Measurements from ENCODE around the gene SUSD6.
"Not testable (repeated sequence)": the region's sequence is repeated elsewhere in the genome, so short reads cannot be mapped to it uniquely, and the experiment has no call there.

SUSD6 gene

DNA sequence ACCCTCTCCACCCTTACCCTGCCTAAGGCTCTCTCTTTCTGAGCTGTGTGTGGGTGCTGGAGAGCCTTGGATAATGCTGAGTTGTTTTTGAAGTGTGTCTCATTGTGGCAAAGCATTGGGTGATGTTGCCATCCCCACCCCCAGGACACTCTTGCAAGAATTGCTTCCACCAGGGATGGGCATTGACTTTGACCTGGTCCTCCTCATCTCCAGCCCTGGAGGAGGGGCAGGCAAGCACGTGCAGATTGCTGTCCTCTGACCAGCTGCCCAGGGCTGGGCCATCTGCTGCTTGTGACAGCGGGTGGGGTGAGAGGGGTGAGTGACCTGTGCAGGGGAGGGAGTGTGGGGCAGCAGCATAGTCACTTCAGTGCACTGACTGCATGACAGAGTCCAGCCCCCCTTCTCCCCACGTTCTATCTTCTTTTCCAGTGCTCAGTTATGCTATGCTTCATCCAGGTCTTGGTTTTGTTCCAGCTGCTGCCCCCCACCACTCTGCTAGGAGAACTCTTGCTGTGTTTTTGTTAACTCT lies 26.2 kb downstream of the SUSD6 start:
- Mint-ChIP-seq H3K4me1 (peaks cover 70% of the 10 kb centered on the region), H3K9me3 (peaks cover 7% of the 10 kb centered on the region), H3K4me3 (peak overlapping the region; percentile 68), H3K36me3 (peaks cover 17% of the 10 kb centered on the region), H3K27me3 (no peaks in the 10 kb centered on the region), H3K27ac (peak overlapping the region; percentile 92)
- DNase-seq (ENCODE audit: low spot score in 2 of 2) (no peak), ATAC-seq (ENCODE audit: low read depth) (peak; percentile 3)

DNA sequence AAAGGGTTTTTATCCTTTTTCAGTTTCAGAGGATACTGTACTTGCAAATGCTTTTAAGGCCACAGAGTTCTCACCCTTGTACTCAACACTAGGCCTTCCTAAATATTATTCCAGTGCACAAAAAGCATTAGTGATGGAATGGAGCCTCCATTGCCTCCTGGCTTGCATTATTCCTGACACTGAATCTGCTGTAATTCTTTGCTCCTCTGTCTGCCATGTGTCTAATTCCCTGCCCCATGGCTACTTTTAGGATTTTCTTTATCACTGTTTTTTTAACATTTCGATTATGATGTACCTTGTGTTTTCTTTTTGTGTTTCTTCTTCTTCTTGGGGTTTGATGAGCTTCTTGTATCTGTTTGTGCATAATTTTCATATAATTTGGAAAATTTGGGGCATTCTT lies 29.5 kb downstream of the SUSD6 start:
- H3K4me1 Mint-ChIP-seq, result peaks cover 61% of the 10 kb centered on the region
- no peak overlapping the region for H3K4me3 Mint-ChIP-seq
- H3K27me3 Mint-ChIP-seq, result no peaks in the 10 kb centered on the region
- ATAC-seq (ENCODE audit: low read depth) (no peak), DNase-seq (ENCODE audit: low spot score in 2 of 2) (no peak)
- peaks cover 34% of the 10 kb centered on the region for H3K36me3 Mint-ChIP-seq
- peak overlapping the region; percentile 92 for H3K27ac Mint-ChIP-seq
- H3K9me3 Mint-ChIP-seq, result peaks cover 7% of the 10 kb centered on the region

DNA sequence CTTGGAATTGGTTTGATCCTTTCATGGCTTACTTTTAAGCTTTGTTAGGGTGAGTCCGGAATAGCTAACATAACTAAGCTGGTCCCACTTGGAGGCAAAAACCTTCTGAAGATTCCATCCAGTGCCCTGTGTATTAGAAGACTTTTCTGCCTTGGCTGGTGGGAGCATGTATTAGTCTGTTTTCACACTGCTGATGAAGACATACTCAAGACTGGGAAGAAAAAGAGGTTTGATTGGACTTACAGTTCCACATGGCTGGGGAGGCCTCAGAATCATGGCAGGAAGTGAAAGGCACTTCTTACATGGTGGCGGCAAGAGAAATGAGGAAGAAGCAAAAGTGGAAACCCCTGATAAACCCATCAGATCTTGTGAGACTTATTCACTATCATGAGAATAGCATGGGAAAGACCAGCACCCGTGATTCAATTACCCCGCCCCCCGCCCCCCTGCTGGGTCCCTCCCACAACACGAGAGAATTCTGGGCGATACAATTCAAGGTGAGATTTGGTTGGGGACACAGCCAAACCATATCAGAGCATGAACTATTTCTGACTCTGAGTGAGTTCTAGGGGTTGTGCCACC lies 30.9 kb downstream of the SUSD6 start:
- not testable (repeated sequence) for DNase-seq (ENCODE audit: low spot score in 2 of 2); ATAC-seq (ENCODE audit: low read depth); H3K9me3 Mint-ChIP-seq; H3K27me3 Mint-ChIP-seq
- Mint-ChIP-seq H3K27ac (peak overlapping the region; percentile 91), H3K4me3 (peak overlapping the region; percentile 53), H3K36me3 (peaks cover 38% of the 10 kb centered on the region), H3K4me1 (peaks cover 57% of the 10 kb centered on the region)

DNA sequence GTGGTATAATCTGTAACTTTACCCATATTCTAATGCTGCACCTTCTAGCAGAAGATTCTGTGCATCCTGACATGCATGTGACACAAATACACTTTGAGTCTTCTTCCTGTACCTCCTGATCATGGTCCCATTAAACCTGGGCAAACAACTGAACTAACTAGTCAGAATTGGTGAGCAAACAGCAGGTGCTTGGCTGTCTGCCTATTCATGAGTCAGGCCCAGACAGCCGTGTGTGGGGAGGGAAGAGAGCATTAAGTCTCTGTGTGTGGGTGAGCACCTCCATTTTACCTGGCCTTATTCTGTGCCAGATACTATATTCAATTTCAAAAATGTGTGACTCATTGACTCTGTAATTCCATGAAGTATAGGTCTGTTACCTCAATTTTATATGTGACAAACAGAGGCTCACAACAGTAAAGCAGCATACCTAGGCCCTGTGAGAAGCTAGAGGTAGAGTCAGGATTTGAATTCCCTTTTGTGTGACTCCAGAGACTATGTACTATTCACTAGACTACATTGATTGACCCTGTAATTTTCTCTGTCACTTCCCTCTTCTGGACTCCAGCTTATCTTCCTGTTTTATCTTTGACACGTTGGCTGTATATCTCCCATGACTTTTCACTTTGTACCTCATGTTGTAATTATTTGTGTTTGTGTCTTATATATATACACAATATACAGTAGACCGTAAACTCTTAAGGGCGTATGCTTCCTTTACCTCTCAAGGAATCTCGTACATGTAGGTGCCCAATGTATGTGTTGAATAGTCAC lies 32.2 kb downstream of the SUSD6 start:
- Mint-ChIP-seq H3K4me3 (no peak overlapping the region), H3K27ac (peak overlapping the region; percentile 73)

DNA sequence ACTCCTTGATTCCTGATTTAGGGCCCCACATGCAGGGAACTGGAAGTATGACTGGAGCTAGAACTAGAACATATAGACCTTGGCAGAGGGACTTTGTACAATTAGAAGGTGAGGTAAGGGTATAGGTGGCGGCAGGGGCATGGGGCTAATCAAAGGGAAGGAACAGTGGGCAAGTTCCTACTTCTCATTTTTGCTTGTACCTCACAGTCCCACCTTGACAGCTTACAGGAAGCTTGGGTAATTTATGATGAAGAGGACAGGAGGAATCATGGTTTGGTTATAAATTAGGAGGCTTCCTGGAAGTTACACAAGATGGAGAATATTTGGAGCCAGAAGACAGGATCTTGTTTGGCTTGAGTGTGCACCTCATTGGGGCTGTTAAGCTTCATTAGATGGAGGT lies 33.4 kb downstream of the SUSD6 start:
- Mint-ChIP-seq H3K36me3 (peaks cover 38% of the 10 kb centered on the region), H3K27ac (peak overlapping the region; percentile 73), H3K9me3 (peaks cover 7% of the 10 kb centered on the region)

More for the DNA sequence above, 32.2 kb downstream of the SUSD6 start:
- Mint-ChIP-seq H3K9me3 (peaks cover 7% of the 10 kb centered on the region), H3K36me3 (peaks cover 38% of the 10 kb centered on the region), H3K27me3 (no peaks in the 10 kb centered on the region), H3K4me1 (peaks cover 52% of the 10 kb centered on the region)
- no peak for ATAC-seq (ENCODE audit: low read depth)
- no peak for DNase-seq (ENCODE audit: low spot score in 2 of 2)

DNA sequence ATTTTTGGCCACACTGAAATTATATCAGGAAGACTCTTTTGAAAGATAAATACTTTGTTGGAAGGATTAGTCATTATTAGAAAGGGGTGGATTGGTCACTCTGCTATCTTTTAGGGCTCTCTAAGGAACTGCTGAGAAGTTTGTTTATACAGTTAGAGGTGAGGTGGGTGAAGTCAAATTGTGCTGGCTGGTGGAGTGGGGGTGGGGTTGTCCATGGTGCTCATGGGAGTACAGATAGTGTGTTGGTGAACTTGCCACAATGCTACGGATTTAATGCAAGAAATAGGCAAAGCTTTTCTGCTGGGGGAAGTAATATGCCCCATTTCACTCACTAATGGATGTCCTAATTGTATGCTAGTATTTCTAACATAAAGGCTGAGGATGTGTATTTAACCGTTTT lies 35.8 kb downstream of the SUSD6 start:
- Mint-ChIP-seq H3K36me3 (peaks cover 26% of the 10 kb centered on the region), H3K9me3 (peaks cover 1% of the 10 kb centered on the region), H3K4me1 (peaks cover 68% of the 10 kb centered on the region), H3K27me3 (no peaks in the 10 kb centered on the region), H3K4me3 (peak overlapping the region; percentile 33), H3K27ac (peak overlapping the region; percentile 53)
- DNase-seq (ENCODE audit: low spot score in 2 of 2) (no peak), ATAC-seq (ENCODE audit: low read depth) (no peak)

More for the DNA sequence above, 33.4 kb downstream of the SUSD6 start:
- ATAC-seq (ENCODE audit: low read depth) (peak; percentile 61), DNase-seq (ENCODE audit: low spot score in 2 of 2) (no peak)
- peaks cover 56% of the 10 kb centered on the region for H3K4me1 Mint-ChIP-seq
- H3K27me3 Mint-ChIP-seq, result no peaks in the 10 kb centered on the region
- H3K4me3 Mint-ChIP-seq, result no peak overlapping the region

DNA sequence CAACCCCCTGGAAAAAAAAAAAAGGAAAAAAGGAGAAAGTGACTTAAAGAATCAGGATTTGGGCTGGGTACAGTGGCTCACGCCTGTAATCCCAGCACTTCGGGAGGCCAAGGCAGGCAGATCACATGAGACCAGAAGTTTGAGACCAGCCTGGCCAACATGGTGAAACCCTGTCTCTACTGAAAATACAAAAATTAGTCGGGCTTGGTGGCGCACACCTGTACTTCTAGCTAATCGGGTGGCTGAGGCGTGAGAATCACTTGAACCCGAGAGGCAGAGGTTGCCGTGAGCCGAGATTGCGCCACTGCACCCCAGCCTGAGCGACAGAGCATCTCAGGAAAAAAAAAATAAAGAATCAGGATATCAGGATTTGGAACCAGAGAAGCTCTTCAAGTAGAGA lies 36.2 kb downstream of the SUSD6 start:
- Mint-ChIP-seq H3K36me3 (peaks cover 22% of the 10 kb centered on the region), H3K4me1 (peaks cover 70% of the 10 kb centered on the region), H3K27ac (peak overlapping the region; percentile 53), H3K4me3 (peak overlapping the region; percentile 33)
- ATAC-seq (ENCODE audit: low read depth); DNase-seq (ENCODE audit: low spot score in 2 of 2); H3K9me3 Mint-ChIP-seq; H3K27me3 Mint-ChIP-seq: not testable (repeated sequence)

DNA sequence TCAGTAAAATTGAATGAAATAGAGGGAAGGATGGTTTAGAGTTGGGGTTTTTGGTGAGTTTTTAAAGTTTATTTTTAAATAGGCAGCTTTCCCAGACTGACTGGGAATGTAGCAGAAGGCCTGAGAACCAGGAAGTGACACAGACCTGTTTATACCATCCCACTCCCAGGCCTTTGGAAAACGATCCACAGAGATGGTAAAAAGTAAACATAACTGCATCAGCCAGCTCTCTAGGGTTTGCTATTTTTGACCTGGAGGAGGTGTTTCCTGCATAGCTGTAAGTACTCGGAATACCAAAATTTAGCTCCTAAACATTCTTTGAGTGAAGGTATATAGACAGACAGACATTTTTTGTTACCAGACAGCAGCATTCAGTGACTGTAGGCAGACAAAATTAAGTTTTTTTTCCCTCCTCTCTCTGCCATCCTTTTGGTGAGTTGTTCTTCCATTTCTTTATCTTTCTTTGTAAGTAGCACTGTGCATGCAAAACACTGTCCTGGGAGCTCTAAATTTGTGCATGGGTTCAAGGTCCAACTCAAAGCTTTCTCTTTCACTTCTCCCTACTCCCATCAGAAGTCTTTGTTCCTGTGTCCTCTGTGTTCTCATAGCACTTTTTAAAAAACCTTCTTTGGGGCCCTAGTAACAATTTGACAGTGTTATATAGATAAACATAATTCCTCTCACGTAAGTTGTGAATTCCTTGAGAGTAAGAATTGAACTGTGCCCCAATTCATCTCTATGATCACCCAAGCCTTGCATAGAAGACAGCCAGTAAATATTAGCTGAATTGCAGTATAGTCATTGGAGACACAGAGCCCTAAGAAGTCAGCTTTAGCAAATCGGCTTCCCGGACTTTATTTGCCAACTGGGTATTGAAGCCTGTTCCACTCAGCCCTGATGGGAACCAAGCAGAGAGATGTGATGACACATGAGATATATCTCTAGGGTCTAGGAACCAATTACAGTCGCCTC lies 37.4 kb downstream of the SUSD6 start:
- ATAC-seq (ENCODE audit: low read depth), result no peak
- no peaks in the 10 kb centered on the region for H3K27me3 Mint-ChIP-seq
- peaks cover 13% of the 10 kb centered on the region for H3K36me3 Mint-ChIP-seq
- H3K27ac Mint-ChIP-seq, result peak overlapping the region; percentile 89
- H3K4me1 Mint-ChIP-seq, result peaks cover 72% of the 10 kb centered on the region
- H3K4me3 Mint-ChIP-seq, result peak overlapping the region; percentile 67
- H3K9me3 Mint-ChIP-seq, result no peaks in the 10 kb centered on the region
- no peak for DNase-seq (ENCODE audit: low spot score in 2 of 2)

DNA sequence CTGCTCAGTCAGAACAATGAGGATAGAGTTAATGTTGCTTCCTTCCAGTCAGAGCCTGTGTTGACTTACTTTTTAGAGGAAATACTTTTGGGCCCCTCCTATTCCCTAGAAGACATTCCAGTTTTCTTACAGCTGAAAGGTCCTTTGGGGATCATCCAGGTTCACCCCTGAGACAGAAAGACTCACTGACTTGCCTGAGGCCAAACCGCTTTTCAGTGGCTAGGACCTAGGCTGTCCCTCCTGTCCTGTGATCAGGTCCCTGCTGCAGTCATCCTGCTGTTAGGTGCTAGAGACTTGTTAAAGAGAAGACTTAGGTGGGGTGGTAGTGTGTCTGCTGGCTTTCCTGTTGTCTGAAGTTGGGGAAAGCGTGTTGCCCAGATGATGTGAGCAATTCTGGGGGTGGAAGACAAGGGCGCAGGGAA lies 39.6 kb downstream of the SUSD6 start:
- H3K4me1 Mint-ChIP-seq, result peaks cover 71% of the 10 kb centered on the region
- H3K9me3 Mint-ChIP-seq, result no peaks in the 10 kb centered on the region
- ATAC-seq (ENCODE audit: low read depth) (no peak), DNase-seq (ENCODE audit: low spot score in 2 of 2) (no peak)
- H3K36me3 Mint-ChIP-seq, result peaks cover 7% of the 10 kb centered on the region
- H3K4me3 Mint-ChIP-seq, result peak overlapping the region; percentile 7
- peak overlapping the region; percentile 89 for H3K27ac Mint-ChIP-seq
- no peaks in the 10 kb centered on the region for H3K27me3 Mint-ChIP-seq

DNA sequence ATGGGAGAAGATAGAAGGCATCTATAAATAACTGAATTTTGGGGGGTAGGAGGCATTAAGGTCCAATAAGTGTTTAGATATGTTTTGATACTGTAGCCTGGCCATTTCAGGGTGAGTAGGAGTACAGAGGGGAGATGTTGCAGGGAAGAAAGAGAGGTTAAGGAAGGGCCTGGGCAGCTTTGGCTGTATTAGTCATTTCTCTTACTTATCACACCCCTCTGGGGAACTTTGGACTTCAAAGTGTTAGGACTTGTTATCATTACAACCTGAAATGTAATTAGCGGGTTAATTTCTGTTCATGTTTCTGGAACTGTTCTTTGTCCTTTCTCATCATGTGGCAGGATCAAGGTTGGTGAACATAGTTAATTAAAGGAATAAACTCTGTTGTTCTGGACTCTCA lies 40.3 kb downstream of the SUSD6 start:
- ATAC-seq (ENCODE audit: low read depth), result no peak
- Mint-ChIP-seq H3K27ac (peak overlapping the region; percentile 89), H3K9me3 (no peaks in the 10 kb centered on the region), H3K27me3 (no peaks in the 10 kb centered on the region), H3K4me3 (peak overlapping the region; percentile 7), H3K36me3 (peaks cover 2% of the 10 kb centered on the region), H3K4me1 (peaks cover 70% of the 10 kb centered on the region)
- no peak for DNase-seq (ENCODE audit: low spot score in 2 of 2)

DNA sequence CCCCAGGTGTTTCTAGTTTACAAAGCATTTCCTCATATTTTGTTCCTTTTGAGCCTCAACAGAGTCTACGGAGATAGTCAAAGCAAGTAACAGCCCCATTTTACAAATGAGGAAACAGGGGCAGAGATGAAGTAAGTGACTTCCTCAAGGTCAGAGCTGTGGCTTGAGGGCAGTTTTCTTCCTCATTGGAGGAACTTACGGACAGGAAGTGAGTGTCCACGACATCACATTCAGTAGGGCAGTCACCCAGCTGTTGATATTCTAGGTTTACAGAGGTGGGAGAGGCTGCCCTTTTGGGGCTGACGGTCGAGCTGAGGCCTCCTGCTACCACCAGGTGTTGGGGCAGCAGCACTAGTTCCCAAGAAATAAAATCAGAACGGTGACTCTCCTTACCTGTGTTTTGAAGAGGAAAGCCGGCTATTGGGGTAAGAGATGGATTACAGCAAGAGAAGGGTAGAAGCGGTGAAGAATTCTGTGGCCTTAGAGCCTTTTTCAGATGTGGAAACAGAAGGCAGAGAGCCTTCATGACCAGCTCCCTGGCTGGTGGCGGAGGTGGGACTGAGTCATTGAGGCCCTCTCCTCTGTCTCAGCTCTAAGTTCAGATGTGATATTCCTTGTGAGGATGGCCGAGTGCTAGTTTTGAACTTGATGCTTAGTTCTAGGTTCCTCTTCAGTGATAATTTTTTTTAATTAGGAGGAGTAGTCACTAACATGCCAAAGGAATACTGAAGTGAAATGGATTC lies 41.7 kb downstream of the SUSD6 start:
- Mint-ChIP-seq H3K27me3 (no peaks in the 10 kb centered on the region), H3K36me3 (peaks cover 2% of the 10 kb centered on the region), H3K4me1 (peaks cover 65% of the 10 kb centered on the region), H3K4me3 (peak overlapping the region; percentile 62), H3K9me3 (no peaks in the 10 kb centered on the region), H3K27ac (peak overlapping the region; percentile 89)
- DNase-seq (ENCODE audit: low spot score in 2 of 2) (no peak), ATAC-seq (ENCODE audit: low read depth) (peak; percentile 88)

DNA sequence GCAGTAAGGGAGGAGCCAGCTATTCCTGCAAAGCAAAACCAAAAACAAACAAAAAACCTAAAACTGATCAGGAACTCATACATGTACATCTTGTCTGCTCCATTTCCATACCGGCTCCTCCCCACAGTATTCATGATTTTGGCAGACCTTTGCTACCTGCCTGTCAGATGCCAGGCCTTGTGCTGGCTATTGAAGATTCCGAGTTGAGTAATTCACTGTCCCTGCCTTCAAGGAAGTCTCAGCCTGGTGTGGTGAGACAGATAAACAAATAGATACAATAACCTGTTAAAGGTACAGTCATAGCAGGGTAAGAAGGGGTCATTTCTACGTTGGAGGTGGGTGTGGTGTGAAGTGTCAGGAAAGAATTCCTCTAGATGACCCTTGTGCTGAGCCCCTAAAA lies 42.7 kb downstream of the SUSD6 start:
- Mint-ChIP-seq H3K36me3 (peaks cover 8% of the 10 kb centered on the region), H3K9me3 (no peaks in the 10 kb centered on the region), H3K27me3 (no peaks in the 10 kb centered on the region), H3K4me3 (no peak overlapping the region), H3K4me1 (peaks cover 65% of the 10 kb centered on the region), H3K27ac (peak overlapping the region; percentile 89)
- DNase-seq (ENCODE audit: low spot score in 2 of 2) (no peak), ATAC-seq (ENCODE audit: low read depth) (no peak)

DNA sequence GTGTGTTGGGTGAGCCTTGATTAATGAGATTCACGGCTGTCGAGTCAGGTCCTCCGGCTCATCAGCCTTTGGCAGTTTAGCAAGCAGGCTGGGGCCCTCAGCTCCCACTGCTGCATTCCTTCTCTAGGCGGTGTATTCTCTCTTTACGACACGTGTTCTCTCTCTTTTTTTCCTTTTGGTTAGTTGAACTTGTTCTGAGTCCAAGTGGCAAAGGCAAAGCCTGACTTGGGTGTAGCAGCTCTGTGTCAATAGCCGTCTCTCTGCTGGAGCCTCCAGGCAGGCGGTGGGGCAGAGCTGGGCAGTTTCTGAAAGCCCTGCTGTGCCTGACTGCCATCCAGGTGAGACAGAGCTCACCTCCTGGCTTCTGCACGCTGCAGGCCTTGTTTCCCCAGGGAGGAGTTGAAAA lies 46.6 kb downstream of the SUSD6 start:
- no peak for ATAC-seq (ENCODE audit: low read depth)
- Mint-ChIP-seq H3K9me3 (no peaks in the 10 kb centered on the region), H3K27ac (peak overlapping the region; percentile 26), H3K36me3 (peaks cover 23% of the 10 kb centered on the region), H3K27me3 (no peaks in the 10 kb centered on the region), H3K4me3 (no peak overlapping the region), H3K4me1 (peaks cover 51% of the 10 kb centered on the region)
- no peak for DNase-seq (ENCODE audit: low spot score in 2 of 2)

Measured in memory B cell (primary cell).